Measurements from ENCODE around the gene CADPS2. TPM values are rescaled to one million over a fixed set of nuclear protein-coding genes. Genes with fewer than 3 reads are reported as not detected.
A peak's percentile ranks its signal among the peaks of the same experiment; 100 is the strongest.
"Not testable (repeated sequence)": the region's sequence is repeated elsewhere in the genome, so short reads cannot be mapped to it uniquely, and the experiment has no call there.

CADPS2 gene
- total and polyA plus RNA-seq, 10 of the 15 experiments (the other 5 are each of a cell fraction or from before 2014, with no cell fraction given), result 0.05 to 7.5 (median 0.25) TPM

DNA sequence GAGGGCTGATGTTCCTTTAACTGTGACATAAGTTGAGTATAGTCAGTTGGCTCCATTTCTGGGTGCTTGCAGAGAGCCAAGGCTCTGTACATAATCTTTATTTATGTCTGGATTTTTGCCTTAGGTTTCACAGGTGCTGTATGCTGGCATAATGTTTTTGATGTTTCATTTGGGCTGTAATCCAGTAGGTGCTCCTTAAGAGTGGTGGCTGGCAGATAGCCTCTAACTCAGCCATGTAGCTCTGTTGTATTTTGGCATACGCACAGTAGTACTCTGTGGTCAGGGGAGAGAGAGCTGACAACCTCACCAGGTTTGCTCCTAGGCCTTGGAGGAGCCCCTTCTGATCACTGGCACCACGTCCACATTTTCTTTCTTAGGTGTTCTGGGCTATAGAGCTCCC lies 248.5 kb downstream of the CADPS2 start (continued):
- TF ChIP-seq, protein P1, sequence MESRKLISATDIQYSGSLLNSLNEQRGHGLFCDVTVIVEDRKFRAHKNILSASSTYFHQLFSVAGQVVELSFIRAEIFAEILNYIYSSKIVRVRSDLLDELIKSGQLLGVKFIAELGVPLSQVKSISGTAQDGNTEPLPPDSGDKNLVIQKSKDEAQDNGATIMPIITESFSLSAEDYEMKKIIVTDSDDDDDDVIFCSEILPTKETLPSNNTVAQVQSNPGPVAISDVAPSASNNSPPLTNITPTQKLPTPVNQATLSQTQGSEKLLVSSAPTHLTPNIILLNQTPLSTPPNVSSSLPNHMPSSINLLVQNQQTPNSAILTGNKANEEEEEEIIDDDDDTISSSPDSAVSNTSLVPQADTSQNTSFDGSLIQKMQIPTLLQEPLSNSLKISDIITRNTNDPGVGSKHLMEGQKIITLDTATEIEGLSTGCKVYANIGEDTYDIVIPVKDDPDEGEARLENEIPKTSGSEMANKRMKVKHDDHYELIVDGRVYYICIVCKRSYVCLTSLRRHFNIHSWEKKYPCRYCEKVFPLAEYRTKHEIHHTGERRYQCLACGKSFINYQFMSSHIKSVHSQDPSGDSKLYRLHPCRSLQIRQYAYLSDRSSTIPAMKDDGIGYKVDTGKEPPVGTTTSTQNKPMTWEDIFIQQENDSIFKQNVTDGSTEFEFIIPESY (IDR thresholded peaks at IDR 0.05), result no peak
- no peak for TF ChIP-seq BCL11A (IDR thresholded peaks at IDR 0.05; ENCODE audit: low read depth, low read length)
- TF ChIP-seq, protein P2, sequence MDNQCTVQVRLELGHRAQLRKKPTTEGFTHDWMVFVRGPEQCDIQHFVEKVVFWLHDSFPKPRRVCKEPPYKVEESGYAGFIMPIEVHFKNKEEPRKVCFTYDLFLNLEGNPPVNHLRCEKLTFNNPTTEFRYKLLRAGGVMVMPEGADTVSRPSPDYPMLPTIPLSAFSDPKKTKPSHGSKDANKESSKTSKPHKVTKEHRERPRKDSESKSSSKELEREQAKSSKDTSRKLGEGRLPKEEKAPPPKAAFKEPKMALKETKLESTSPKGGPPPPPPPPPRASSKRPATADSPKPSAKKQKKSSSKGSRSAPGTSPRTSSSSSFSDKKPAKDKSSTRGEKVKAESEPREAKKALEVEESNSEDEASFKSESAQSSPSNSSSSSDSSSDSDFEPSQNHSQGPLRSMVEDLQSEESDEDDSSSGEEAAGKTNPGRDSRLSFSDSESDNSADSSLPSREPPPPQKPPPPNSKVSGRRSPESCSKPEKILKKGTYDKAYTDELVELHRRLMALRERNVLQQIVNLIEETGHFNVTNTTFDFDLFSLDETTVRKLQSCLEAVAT (IDR thresholded peaks at IDR 0.05), result no peak

DNA sequence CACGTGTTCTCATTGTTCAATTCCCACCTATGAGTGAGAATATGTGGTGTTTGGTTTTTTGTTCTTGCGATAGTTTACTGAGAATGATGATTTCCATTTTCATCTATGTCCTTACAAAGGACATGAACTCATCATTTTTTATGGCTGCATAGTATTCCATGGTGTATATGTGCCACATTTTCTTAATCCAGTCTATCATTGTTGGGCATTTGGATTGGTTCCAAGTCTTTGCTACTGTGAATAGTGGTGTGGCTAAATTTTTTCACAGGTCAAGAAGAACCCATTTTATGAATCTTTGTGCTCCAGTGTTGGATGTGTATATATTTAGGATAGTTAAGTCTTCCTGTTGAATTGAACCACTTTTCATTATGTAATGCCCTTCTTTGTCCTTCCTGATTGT lies 250.8 kb downstream of the CADPS2 start:
- in situ Hi-C loops (cut with MboI); DNase-seq (ENCODE audit: low read depth, low spot score); H3K27ac ChIP-seq (ENCODE audit: control insufficient read depth, insufficient read depth); H2AFZ ChIP-seq (ENCODE audit: control insufficient read depth, low read depth, low read length); H3K79me2 ChIP-seq (ENCODE audit: control insufficient read depth, insufficient read depth, low read length); H3K9ac ChIP-seq (ENCODE audit: control insufficient read depth, insufficient read depth, low read length); BruUV-seq (replicated peaks); H3K27me3 ChIP-seq (replicated peaks in 1 of 2; ENCODE audit: control insufficient read depth in 2 of 2, insufficient read depth in 2 of 2, low read length in 1 of 2); H3K9me3 ChIP-seq (replicated peaks; ENCODE audit: control insufficient read depth, insufficient read depth, low read length); H4K20me1 ChIP-seq (ENCODE audit: control insufficient read depth, insufficient read depth); H3K4me3 ChIP-seq; H3K4me1 ChIP-seq (ENCODE audit: control insufficient read depth, insufficient read depth, low read length); H3K36me3 ChIP-seq (ENCODE audit: control insufficient read depth in 2 of 2, insufficient read depth in 2 of 2, low read length in 1 of 2); H3K4me2 ChIP-seq (ENCODE audit: control insufficient read depth, insufficient read depth); ATAC-seq; FAIRE-seq: not testable (repeated sequence)
- TF ChIP-seq ZNF217 (IDR thresholded peaks at IDR 0.05) (peak; percentile 88), ZNF24 (IDR thresholded peaks at IDR 0.05) (peak; percentile 33; the same call in 1 of the 2 replicates), SMARCA5 (IDR thresholded peaks at IDR 0.05) (0 out of 2 replicates have a peak, but pooled peaks have one; percentile 50)
- SMC1A ChIA-PET (ENCODE audit: uncharacterized antibody, unreplicated experiment), result interaction anchor here (0.7 to 4.9 kb wide), 5 partner anchors 9 to 63 kb away, joined by 3 to 31 read pairs (median 5); no protein-coding TSS in a partner anchor
- CTCF ChIA-PET, result interaction anchor here (2.4 kb wide), 1 partner anchor 18 kb away, joined by 16 read pairs; no protein-coding TSS in a partner anchor
- RAD21 ChIA-PET (ENCODE audit: unreplicated experiment), result interaction anchor here (4.0 to 5.1 kb wide), 3 partner anchors 18 to 80 kb away, joined by 20 to 36 read pairs (median 22); no protein-coding TSS in a partner anchor
- WGBS (ENCODE audit: insufficient coverage, insufficient replicate concordance, low lambda C conversion rate, missing lambda C conversion rate), result 100% methylated on average over 1 of the region's 2 CpGs
- intact Hi-C loops (cut with micrococcal nuclease; ENCODE audit: unreplicated experiment), result loop anchor here (10.0 kb wide), 1 partner anchor 1251 kb away; no protein-coding TSS in a partner anchor
- POLR2A ChIA-PET, result interaction anchor here (1.6 kb wide), 1 partner anchor 11 kb away, joined by 4 read pairs; no protein-coding TSS in a partner anchor
